GM23338 (cell line): ENCODE data around the gene FXYD5. TPM values are rescaled to one million over a fixed set of nuclear protein-coding genes. Genes with fewer than 3 reads are reported as not detected.
A peak's percentile ranks its signal among the peaks of the same experiment; 100 is the strongest.

Experiments used
- ATAC-seq: fragments of 200-7000 bp; cut with Tn5 transposase; 3 replicates; pipeline ENCODE4 v1.9.1; 2020
- DNase-seq: peaks from one replicate; pipeline ENCODE4 v3.0.0-alpha.2; 2015; ENCODE audit warnings: low spot score
- H2AFZ ChIP-seq: fragments of 200-600 bp; sonication (generic); 2 replicates; pipeline ENCODE4 v1.8.0; 2016; ENCODE audit warnings: antibody characterized with exemption, mild to moderate bottlenecking, moderate library complexity
- H3F3A ChIP-seq: fragments of 200-600 bp; sonication (generic); replicated peaks from 2 replicates; pipeline ENCODE4 v1.8.0; 2017; ENCODE audit warnings: antibody characterized with exemption, mixed run types, low read depth
- H3K27ac ChIP-seq: fragments of 200-600 bp; sonication (generic); 2 replicates; pipeline ENCODE4 v1.6.1; 2016; ENCODE audit warnings: low read depth
- H3K27me3 ChIP-seq: fragments of 200-600 bp; sonication (generic); 2 replicates; pipeline ENCODE4 v1.8.0; 2016; ENCODE audit warnings: mild to moderate bottlenecking, mixed run types, moderate library complexity; ENCODE audit not compliant: insufficient read depth
- H3K36me3 ChIP-seq: fragments of 200-600 bp; sonication (generic); 2 replicates; pipeline ENCODE4 v1.8.0; 2016; ENCODE audit warnings: mild to moderate bottlenecking; ENCODE audit not compliant: insufficient read depth
- H3K4me1 ChIP-seq: fragments of 200-600 bp; sonication (generic); 2 replicates; pipeline ENCODE4 v1.8.0; 2016; ENCODE audit warnings: mild to moderate bottlenecking, moderate library complexity; ENCODE audit not compliant: insufficient read depth
- H3K4me2 ChIP-seq: fragments of 200-600 bp; sonication (generic); 2 replicates; pipeline ENCODE4 v1.7.1; 2017; ENCODE audit warnings: mixed run types
- H3K4me3 ChIP-seq: fragments of 200-600 bp; sonication (generic); 2 replicates; pipeline ENCODE4 v1.6.1; 2016; ENCODE audit warnings: mixed run types
- H3K79me2 ChIP-seq: fragments of 200-600 bp; sonication (generic); replicated peaks from 2 replicates; pipeline ENCODE4 v1.8.0; 2017; ENCODE audit warnings: mild to moderate bottlenecking; ENCODE audit not compliant: insufficient read depth
- H3K9me2 ChIP-seq: fragments of 200-600 bp; sonication (generic); 2 replicates; pipeline ENCODE4 v1.8.0; 2017; ENCODE audit not compliant: insufficient read depth
- H4K20me1 ChIP-seq: fragments of 200-600 bp; sonication (generic); replicated peaks from 2 replicates; pipeline ENCODE4 v1.8.0; 2017; ENCODE audit warnings: mild to moderate bottlenecking; ENCODE audit not compliant: insufficient read depth
- H3K27ac Mint-ChIP-seq: 2 replicates; pipeline ENCODE4 v1.8.0; 2020; ENCODE audit warnings: inconsistent platforms, mild to moderate bottlenecking, moderate library complexity, mixed read lengths
- H3K27me3 Mint-ChIP-seq: 3 replicates; pipeline ENCODE4 v1.8.0; 2022; ENCODE audit warnings: low read depth, mild to moderate bottlenecking, moderate library complexity, mixed read lengths, inconsistent platforms; ENCODE audit not compliant: insufficient read depth, poor library complexity
- H3K36me3 Mint-ChIP-seq: 3 replicates; pipeline ENCODE4 v1.8.0; 2021; ENCODE audit warnings: low read depth, mild to moderate bottlenecking, inconsistent platforms, moderate library complexity, mixed read lengths
- H3K4me1 Mint-ChIP-seq: 3 replicates; pipeline ENCODE4 v1.8.0; 2020; ENCODE audit warnings: mild to moderate bottlenecking, inconsistent platforms, mixed read lengths
- H3K4me3 Mint-ChIP-seq: 3 replicates; pipeline ENCODE4 v1.8.0; 2021; ENCODE audit warnings: moderate library complexity, mild to moderate bottlenecking, inconsistent platforms, mixed read lengths
- H3K9me3 Mint-ChIP-seq: 3 replicates; pipeline ENCODE4 v1.8.0; 2020; ENCODE audit warnings: moderate library complexity, mild to moderate bottlenecking, inconsistent platforms, mixed read lengths
- EZH2 ChIP-seq: fragments of 200-600 bp; sonication (generic); IDR thresholded peaks from one replicate; pipeline ENCODE4 v1.8.0; 2017; ENCODE audit warnings: antibody characterized with exemption, mild to moderate bottlenecking, low read depth; ENCODE audit not compliant: unreplicated experiment
- EZH2phosphoT487 ChIP-seq: fragments of 200-600 bp; sonication (generic); IDR thresholded peaks from one replicate; pipeline ENCODE4 v1.8.1; 2018; ENCODE audit warnings: antibody characterized with exemption; ENCODE audit not compliant: unreplicated experiment
- ZNF114 ChIP-seq: fragments of 250-450 bp; sonication (Bioruptor Pico); IDR thresholded peaks from 2 replicates; pipeline ENCODE4 v1.5.0; 2020; ENCODE audit warnings: mild to moderate bottlenecking, moderate library complexity
- ZNF331 ChIP-seq: fragments of 250-450 bp; sonication (Bioruptor Pico); IDR thresholded peaks from 2 replicates; pipeline ENCODE4 v1.5.0; 2020; ENCODE audit warnings: low read depth, mild to moderate bottlenecking, moderate library complexity
- ZNF462 ChIP-seq: fragments of 250-450 bp; sonication (Bioruptor Pico); IDR thresholded peaks from 2 replicates; pipeline ENCODE4 v1.5.0; 2020; ENCODE audit warnings: mild to moderate bottlenecking, moderate library complexity
- polyA plus RNA-seq: library from polyadenylated mRNA; unstranded; fragments of >200 nt; fragmentation: Nextera tagmentation; extraction: Ambion mirVana; gene quantifications from 2 replicates; pipeline ENCODE4 v1.2.1, GENCODE V29; 2016
- total RNA-seq: library from RNA; depleted of rRNA; stranded (reverse); fragments of >200 nt; shearing (Covaris generic); gene quantifications from 2 replicates; pipeline ENCODE4 v1.2.3, GENCODE V29; 2014
- TF ChIP-seq, protein P1 (sequence below), 2 experiments: fragments of 200-600 bp in 1 of 2; sonication (generic) in 1 of 2; conservative IDR thresholded peaks; 2 replicates each; pipeline versions ENCODE4 v1.5.1 to v1.6.1; 2016 to 2017; ENCODE audit warnings: antibody characterized with exemption in 2 of 2, low read depth in 2 of 2, mild to moderate bottlenecking in 2 of 2, moderate library complexity in 1 of 2

Gene FXYD5
- total and polyA plus RNA-seq, 2 experiments from 2014 or later, result 97.7 to 233 TPM

DNA sequence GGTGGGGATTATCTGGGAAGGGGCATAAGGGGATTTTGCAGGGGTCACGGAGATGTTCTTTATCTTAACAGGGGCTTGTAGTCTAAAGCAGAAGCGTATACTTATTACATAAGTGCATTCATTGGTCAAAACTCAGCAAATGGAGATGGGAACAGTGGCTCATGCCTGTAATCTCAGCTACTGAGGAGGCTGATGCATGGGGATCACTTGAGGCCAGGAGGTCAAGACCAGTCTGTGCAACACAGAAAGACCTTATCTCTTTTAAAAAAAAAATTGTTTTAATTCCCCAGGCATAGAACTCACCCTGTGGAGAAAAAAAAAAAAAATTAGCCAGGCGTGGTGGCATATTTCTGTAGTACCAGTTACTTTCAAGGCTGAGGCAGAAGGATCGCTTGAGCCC, 55.1 kb downstream of the FXYD5 start (continued):
- TF ChIP-seq, protein P1, sequence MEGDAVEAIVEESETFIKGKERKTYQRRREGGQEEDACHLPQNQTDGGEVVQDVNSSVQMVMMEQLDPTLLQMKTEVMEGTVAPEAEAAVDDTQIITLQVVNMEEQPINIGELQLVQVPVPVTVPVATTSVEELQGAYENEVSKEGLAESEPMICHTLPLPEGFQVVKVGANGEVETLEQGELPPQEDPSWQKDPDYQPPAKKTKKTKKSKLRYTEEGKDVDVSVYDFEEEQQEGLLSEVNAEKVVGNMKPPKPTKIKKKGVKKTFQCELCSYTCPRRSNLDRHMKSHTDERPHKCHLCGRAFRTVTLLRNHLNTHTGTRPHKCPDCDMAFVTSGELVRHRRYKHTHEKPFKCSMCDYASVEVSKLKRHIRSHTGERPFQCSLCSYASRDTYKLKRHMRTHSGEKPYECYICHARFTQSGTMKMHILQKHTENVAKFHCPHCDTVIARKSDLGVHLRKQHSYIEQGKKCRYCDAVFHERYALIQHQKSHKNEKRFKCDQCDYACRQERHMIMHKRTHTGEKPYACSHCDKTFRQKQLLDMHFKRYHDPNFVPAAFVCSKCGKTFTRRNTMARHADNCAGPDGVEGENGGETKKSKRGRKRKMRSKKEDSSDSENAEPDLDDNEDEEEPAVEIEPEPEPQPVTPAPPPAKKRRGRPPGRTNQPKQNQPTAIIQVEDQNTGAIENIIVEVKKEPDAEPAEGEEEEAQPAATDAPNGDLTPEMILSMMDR (conservative IDR thresholded peaks at IDR 0.05; ENCODE audit: low read depth in 2 of 2), result no peak
- TF ChIP-seq EZH2phosphoT487 (no peak), ZNF114 (CRISPR knock-in tag) (no peak), EZH2 (no peak)

DNA sequence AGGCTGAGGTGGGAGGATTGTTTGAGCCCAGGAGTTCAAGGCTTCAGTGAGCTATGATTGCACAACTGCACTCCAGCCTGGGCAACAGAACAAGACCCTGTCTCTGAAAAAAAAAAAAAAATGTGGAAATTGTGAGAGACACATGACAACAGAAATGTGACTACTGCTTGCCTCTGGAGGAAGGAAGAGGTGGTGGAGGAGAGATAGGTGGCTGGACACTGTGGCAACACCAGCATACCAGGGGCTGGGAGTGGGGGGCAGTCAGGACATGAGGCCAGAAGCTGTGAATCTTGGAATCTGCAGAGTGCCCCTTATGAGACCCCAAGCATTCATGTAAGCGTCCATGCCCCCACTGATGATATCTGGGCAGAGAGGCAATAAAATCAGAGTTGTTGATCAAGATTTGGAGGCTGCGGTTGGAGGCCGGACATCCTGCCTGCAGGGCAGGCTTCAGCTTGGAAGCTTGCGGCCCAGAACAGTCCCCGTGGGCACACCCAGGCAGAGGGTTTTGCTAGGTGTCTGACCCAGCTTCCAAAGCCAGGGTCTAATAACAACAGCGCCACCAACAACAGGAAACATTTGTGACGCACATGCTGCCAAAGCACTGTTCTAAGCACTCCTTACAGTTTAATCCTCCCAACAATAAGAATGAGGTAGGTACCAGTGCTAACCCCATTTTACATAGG, 57.2 kb downstream of the FXYD5 start:
- Histone ChIP-seq H2AFZ (peak overlapping the region; percentile 34; the same call in 1 of the 2 replicates), H4K20me1 (no peaks in the 10 kb centered on the region), H3K27ac (no peak overlapping the region), H3K36me3 (no peaks in the 10 kb centered on the region), H3K4me3 (no peak overlapping the region), H3K79me2 (no peaks in the 10 kb centered on the region), H3K9me2 (0 out of 2 replicates have a peak, but pooled peaks cover 3% of the 10 kb centered on the region), H3F3A (peaks cover 6% of the 10 kb centered on the region; the same call in 1 of the 2 replicates), H3K4me2 (no peak overlapping the region), H3K27me3 (no peaks in the 10 kb centered on the region), H3K4me1 (no peaks in the 10 kb centered on the region)
- no peak for ATAC-seq
- H3K4me1 Mint-ChIP-seq, result peaks cover 3% of the 10 kb centered on the region; the same call in 1 of the 3 replicates
- H3K27ac Mint-ChIP-seq, result no peak overlapping the region
- H3K36me3 Mint-ChIP-seq, result no peaks in the 10 kb centered on the region
- TF ChIP-seq, protein P1 (conservative IDR thresholded peaks at IDR 0.05; ENCODE audit: low read depth in 2 of 2), result peak in 1 of 2 experiments; percentile 28; a peak in 2 of 4 replicates
- no peak for TF ChIP-seq ZNF331 (CRISPR knock-in tag)
- no peak for DNase-seq
- H3K27me3 Mint-ChIP-seq, result peaks cover 10% of the 10 kb centered on the region
- H3K4me3 Mint-ChIP-seq, result no peak overlapping the region; the same call in 2 of the 3 replicates
- peaks cover 2% of the 10 kb centered on the region; the same call in 2 of the 3 replicates for H3K9me3 Mint-ChIP-seq

GRCh38 chr19:35212241-35212640, 57.7 kb downstream of the FXYD5 start:
- no peaks in the 10 kb centered on the region for H3K4me1 ChIP-seq
- ATAC-seq, result no peak
- Mint-ChIP-seq H3K9me3 (peaks cover 6% of the 10 kb centered on the region; the same call in 2 of the 3 replicates), H3K27ac (no peak overlapping the region), H3K36me3 (no peaks in the 10 kb centered on the region), H3K4me1 (peaks cover 3% of the 10 kb centered on the region; the same call in 1 of the 3 replicates), H3K4me3 (no peak overlapping the region; the same call in 2 of the 3 replicates), H3K27me3 (peaks cover 10% of the 10 kb centered on the region)
- no peak overlapping the region for H3K27ac ChIP-seq
- H3K79me2 ChIP-seq, result no peaks in the 10 kb centered on the region
- H4K20me1 ChIP-seq, result no peaks in the 10 kb centered on the region
- H3K4me3 ChIP-seq, result no peak overlapping the region
- no peaks in the 10 kb centered on the region for H3K36me3 ChIP-seq
- H3F3A ChIP-seq, result peaks cover 6% of the 10 kb centered on the region; the same call in 1 of the 2 replicates
- no peak for DNase-seq
- H3K4me2 ChIP-seq, result no peak overlapping the region
- no peaks in the 10 kb centered on the region for H3K27me3 ChIP-seq
- H2AFZ ChIP-seq, result peak overlapping the region; percentile 34; the same call in 1 of the 2 replicates
- 0 out of 2 replicates have a peak, but pooled peaks cover 3% of the 10 kb centered on the region for H3K9me2 ChIP-seq
- no peak for TF ChIP-seq ZNF462 (CRISPR knock-in tag)
